ENCODE data around the gene DUOXA2. TPM values are rescaled to one million over a fixed set of nuclear protein-coding genes. Genes with fewer than 3 reads are reported as not detected.

DUOXA2 gene
- total RNA-seq, 2 donors from 2014 or later: not detected

- H3K27me3 ChIP-seq: no peaks in the 10 kb centered on the region
- no peak for DNase-seq (ENCODE audit: low spot score)
- H3K27ac ChIP-seq: no peak overlapping the region
- H3K4me1 ChIP-seq: no peaks in the 10 kb centered on the region
- H3K9me3 ChIP-seq: no peaks in the 10 kb centered on the region
- no peaks in the 10 kb centered on the region for H3K36me3 ChIP-seq
- H3K4me3 ChIP-seq: no peak overlapping the region
- no peak for TF ChIP-seq CTCF (IDR thresholded peaks at IDR 0.05)
Measured at GRCh38 chr15:45105586-45105985, 8.5 kb upstream of the DUOXA2 start.

- Histone ChIP-seq H3K36me3 (no peaks in the 10 kb centered on the region), H3K9me3 (no peaks in the 10 kb centered on the region), H3K27ac (no peak overlapping the region), H3K27me3 (no peaks in the 10 kb centered on the region), H3K4me1 (no peaks in the 10 kb centered on the region), H3K4me3 (no peak overlapping the region)
- DNase-seq (ENCODE audit: low spot score): no peak
- no peak for TF ChIP-seq CTCF (IDR thresholded peaks at IDR 0.05)
Measured at GRCh38 chr15:45106002-45106790, 7.9 kb upstream of the DUOXA2 start.

- no peaks in the 10 kb centered on the region for H3K36me3 ChIP-seq
- no peak overlapping the region for H3K27ac ChIP-seq
- no peak overlapping the region for H3K4me3 ChIP-seq
- peaks cover 0 to 12% of the 10 kb centered on the region in 2 donors for H3K4me1 ChIP-seq
- no peaks in the 10 kb centered on the region for H3K9me3 ChIP-seq
- no peak for TF ChIP-seq CTCF (IDR thresholded peaks at IDR 0.05)
- H3K27me3 ChIP-seq: peaks cover 2 to 4% of the 10 kb centered on the region in 2 donors
- no peak for DNase-seq (ENCODE audit: low spot score)
Measured at GRCh38 chr15:45107941-45108630, 6.0 kb upstream of the DUOXA2 start.

DNA sequence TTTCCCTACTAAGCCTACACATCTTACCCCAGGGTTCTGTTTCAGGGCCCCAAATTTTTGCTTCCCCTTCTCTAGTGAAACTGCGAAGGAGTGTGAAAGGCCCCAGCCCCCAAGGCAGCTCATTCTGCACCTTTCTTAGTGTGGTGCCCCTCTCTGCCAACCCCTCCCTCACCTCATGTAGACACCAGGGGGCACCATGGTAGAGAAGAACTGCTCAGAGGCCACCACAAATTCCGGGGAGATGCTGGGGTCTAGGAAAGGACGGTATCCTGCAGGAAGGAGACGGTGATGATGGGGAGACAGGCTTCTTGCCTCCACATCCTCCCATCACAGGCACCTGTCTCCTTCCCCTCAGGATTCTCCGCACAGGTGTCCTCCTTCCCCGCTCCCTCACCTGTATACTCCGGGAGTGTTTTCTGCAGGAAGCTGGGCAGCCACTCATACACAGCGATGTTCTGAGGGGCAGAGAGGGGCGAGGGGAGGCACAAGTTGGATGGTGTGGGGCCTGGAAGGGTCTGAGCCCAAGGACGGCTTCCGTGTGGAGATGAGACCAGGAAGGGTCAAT lies 3.8 kb upstream of the DUOXA2 start:
- peaks cover 0 to 23% of the 10 kb centered on the region in 2 donors for H3K4me1 ChIP-seq
- no peak overlapping the region for H3K27ac ChIP-seq
- DNase-seq (ENCODE audit: low spot score): no peak
- no peaks in the 10 kb centered on the region for H3K36me3 ChIP-seq
- TF ChIP-seq CTCF (IDR thresholded peaks at IDR 0.05): no peak
- H3K27me3 ChIP-seq: peaks cover 4 to 17% of the 10 kb centered on the region in 2 donors
- no peak overlapping the region for H3K4me3 ChIP-seq
- H3K9me3 ChIP-seq: no peaks in the 10 kb centered on the region

DNA sequence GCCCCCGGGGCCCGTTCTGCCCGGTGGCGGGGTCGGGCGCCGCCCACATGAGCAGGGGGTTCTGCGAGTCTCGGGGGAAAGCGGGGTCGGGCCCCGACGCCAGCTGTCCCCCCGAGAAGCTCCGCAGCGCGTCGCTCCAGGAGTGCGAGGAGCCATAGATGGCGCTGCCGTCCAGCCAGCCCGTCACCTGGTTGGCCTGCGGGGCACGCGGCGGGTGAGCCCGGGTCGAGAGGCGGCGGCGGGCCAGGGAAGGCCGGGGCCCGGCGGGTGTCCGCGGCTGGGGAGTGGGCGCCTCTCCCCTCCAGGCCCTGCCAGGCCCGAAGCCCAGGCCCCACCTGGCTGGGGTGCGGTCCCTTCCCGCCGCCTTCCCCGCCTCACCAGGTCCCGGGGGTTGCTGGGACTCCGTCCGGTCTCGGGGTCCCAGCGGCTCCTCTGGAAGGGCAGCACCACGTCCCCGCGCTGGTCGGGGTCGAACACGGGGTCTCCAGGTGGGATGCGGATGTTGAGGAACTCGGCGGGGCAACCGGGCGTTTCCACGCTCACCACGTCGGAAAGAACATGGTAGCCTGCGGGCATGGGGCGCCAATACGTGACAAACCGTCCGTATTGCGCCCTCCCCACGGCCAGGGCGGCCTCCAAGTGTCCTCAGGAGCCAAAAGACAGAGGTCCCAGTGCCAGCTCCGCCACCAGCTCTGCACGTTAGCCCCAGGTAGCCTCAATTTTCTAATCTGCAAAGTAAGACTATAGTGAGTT lies 2.6 kb upstream of the DUOXA2 start:
- no peak for TF ChIP-seq CTCF (IDR thresholded peaks at IDR 0.05)
- Histone ChIP-seq H3K9me3 (no peaks in the 10 kb centered on the region), H3K36me3 (no peaks in the 10 kb centered on the region), H3K27me3 (peaks cover 13 to 17% of the 10 kb centered on the region in 2 donors), H3K4me1 (peaks cover 0 to 24% of the 10 kb centered on the region in 2 donors), H3K27ac (no peak overlapping the region), H3K4me3 (no peak overlapping the region)
- DNase-seq (ENCODE audit: low spot score): no peak

Data from right atrium auricular region (tissue), 2 donors.